H1 (cell line): ENCODE results near the gene PPM1G. TPM values are rescaled to one million over a fixed set of nuclear protein-coding genes. Genes with fewer than 3 reads are reported as not detected.

Source experiments
- CTCF ChIA-PET: fragments of 300-600 bp; sonication (Branson Sonifier 250); formaldehyde crosslinking; loops from one replicate; lab custom pipeline; 2021; ENCODE audit not compliant: partially characterized antibody; lab: Charles Lee
- POLR2A ChIA-PET: fragments of 300-600 bp; sonication (Branson Sonifier 250); formaldehyde crosslinking; loops from one replicate; lab custom pipeline; 2021; ENCODE audit warnings: inconsistent platforms; ENCODE audit not compliant: partially characterized antibody; lab: Charles Lee
- DNase-seq, 2 experiments: peaks; one replicate each; pipeline versions ENCODE4 v3.0.0 to v3.0.0-alpha.2; 2010 to 2022; ENCODE audit warnings: low spot score in 2 of 2, low read depth in 1 of 2, mixed read lengths in 1 of 2
- FAIRE-seq: peaks from 2 replicates; lab custom pipeline; 2011; peaks lifted over from hg19 to GRCh38; lab: Jason Lieb, UNC
- H2AFZ ChIP-seq: 2 replicates; pipeline ENCODE4 v1.8.1; 2012; ENCODE audit warnings: low read length, inconsistent platforms
- H2AK5ac ChIP-seq: 2 replicates; pipeline ENCODE4 v1.6.1; 2013; ENCODE audit warnings: low read depth, low read length
- H2BK120ac ChIP-seq: replicated peaks from 2 replicates; pipeline ENCODE3; 2013; ENCODE audit warnings: low read depth, low read length, inconsistent platforms
- H2BK12ac ChIP-seq: 2 replicates; pipeline ENCODE4 v1.6.1; 2013; ENCODE audit warnings: low read depth, low read length
- H2BK15ac ChIP-seq: 2 replicates; pipeline ENCODE4 v1.6.1; 2013; ENCODE audit warnings: low read length
- H2BK20ac ChIP-seq: 2 replicates; pipeline ENCODE4 v1.6.1; 2013; ENCODE audit warnings: low read length
- H2BK5ac ChIP-seq: 2 replicates; pipeline ENCODE4 v1.6.1; 2013; ENCODE audit warnings: low read depth, low read length
- H3K14ac ChIP-seq: 2 replicates; pipeline ENCODE4 v1.6.1; 2013; ENCODE audit warnings: inconsistent platforms; ENCODE audit not compliant: insufficient read length
- H3K18ac ChIP-seq: 2 replicates; pipeline ENCODE4 v1.6.1; 2013; ENCODE audit warnings: low read length; ENCODE audit errors: extremely low read depth
- H3K23ac ChIP-seq: 2 replicates; pipeline ENCODE4 v1.6.1; 2013; ENCODE audit warnings: inconsistent platforms; ENCODE audit not compliant: insufficient read length
- H3K23me2 ChIP-seq: 2 replicates; pipeline ENCODE4 v1.6.1; 2013; ENCODE audit warnings: low read depth, low read length
- H3K27ac ChIP-seq: 2 replicates; pipeline ENCODE4 v1.6.1; 2011; ENCODE audit warnings: low read depth, low read length, inconsistent platforms
- H3K27me3 ChIP-seq, 4 experiments: replicated peaks in 1 of 4; 1 replicate in 1 of 4; 2 replicates in 3 of 4; pipeline versions ENCODE4 v1.6.1 to v1.8.1; 2011 to 2013; ENCODE audit warnings: low read length in 3 of 4, mild to moderate bottlenecking in 3 of 4, inconsistent platforms in 2 of 4, mixed read lengths in 2 of 4, moderate library complexity in 1 of 4; ENCODE audit not compliant: control insufficient read depth in 3 of 4, insufficient read depth in 3 of 4; ENCODE audit errors: extremely low read depth in 1 of 4
- H3K36me3 ChIP-seq, 4 experiments: 2 replicates each; pipeline versions ENCODE4 v1.6.1 to v1.8.1; 2011 to 2013; ENCODE audit warnings: mild to moderate bottlenecking in 4 of 4, low read length in 3 of 4, moderate library complexity in 2 of 4, control low read depth in 1 of 4, inconsistent platforms in 1 of 4; ENCODE audit not compliant: insufficient read depth in 4 of 4, control insufficient read depth in 2 of 4
- H3K4ac ChIP-seq: replicated peaks from 2 replicates; pipeline ENCODE3; 2013; ENCODE audit warnings: low read length, low read depth, mixed read lengths, inconsistent platforms; ENCODE audit not compliant: insufficient read length
- H3K4me1 ChIP-seq, 4 experiments: replicated peaks in 1 of 4; 1 replicate in 1 of 4; 2 replicates in 3 of 4; pipeline versions ENCODE4 v1.6.1 to v1.8.1; 2011 to 2013; ENCODE audit warnings: low read length in 3 of 4, inconsistent platforms in 2 of 4, mixed read lengths in 1 of 4; ENCODE audit not compliant: insufficient read depth in 4 of 4, control insufficient read depth in 3 of 4
- H3K4me2 ChIP-seq, 2 experiments: 2 replicates each; pipeline versions ENCODE4 v1.6.1 to v1.8.1; 2011 to 2013; ENCODE audit warnings: low read depth in 2 of 2, low read length in 2 of 2, control low read depth in 1 of 2, inconsistent platforms in 1 of 2, mild to moderate bottlenecking in 1 of 2; ENCODE audit not compliant: insufficient read depth in 1 of 2
- H3K4me3 ChIP-seq, 4 experiments: fragments of 200-600, 300-600 bp in 1 of 4; sonication (generic), shearing (Covaris generic), sonication (Bioruptor Twin) in 1 of 4; 2 replicates each; pipeline versions ENCODE4 v1.5.1 to v1.8.1; 2011 to 2016; ENCODE audit warnings: low read length in 4 of 4, low read depth in 3 of 4, control low read depth in 2 of 4, inconsistent platforms in 2 of 4, mild to moderate bottlenecking in 2 of 4, mixed read lengths in 1 of 4, moderate library complexity in 1 of 4; ENCODE audit not compliant: insufficient read depth in 2 of 4; ENCODE audit errors: extremely low read depth in 1 of 4
- H3K56ac ChIP-seq: replicated peaks from 2 replicates; pipeline ENCODE3; 2013; ENCODE audit warnings: low read depth, mild to moderate bottlenecking, mixed read lengths, low read length, inconsistent platforms; ENCODE audit not compliant: insufficient read length
- H3K79me1 ChIP-seq: 2 replicates; pipeline ENCODE4 v1.6.1; 2013; ENCODE audit warnings: low read depth, low read length, control low read depth
- H3K79me2 ChIP-seq, 2 experiments: 2 replicates each; pipeline versions ENCODE4 v1.6.1 to v1.8.1; 2012 to 2013; ENCODE audit warnings: low read length in 2 of 2, mild to moderate bottlenecking in 2 of 2, inconsistent platforms in 1 of 2; ENCODE audit not compliant: insufficient read depth in 2 of 2, control insufficient read depth in 1 of 2
- H3K9ac ChIP-seq, 4 experiments: replicated peaks in 1 of 4; 1 replicate in 1 of 4; 2 replicates in 3 of 4; pipeline versions ENCODE4 v1.6.1 to v1.8.1; 2011 to 2013; ENCODE audit warnings: low read depth in 3 of 4, low read length in 3 of 4, control low read depth in 2 of 4, mild to moderate bottlenecking in 2 of 4, moderate library complexity in 2 of 4, inconsistent platforms in 1 of 4; ENCODE audit errors: extremely low read depth in 1 of 4
- H3K9me3 ChIP-seq, 2 experiments: 2 replicates each; pipeline versions ENCODE4 v1.6.1 to v1.8.1; 2012 to 2013; ENCODE audit warnings: mild to moderate bottlenecking in 2 of 2, moderate library complexity in 2 of 2, control low read depth in 1 of 2, inconsistent platforms in 1 of 2, low read depth in 1 of 2, low read length in 1 of 2, mixed read lengths in 1 of 2; ENCODE audit not compliant: insufficient read depth in 2 of 2
- H4K20me1 ChIP-seq, 2 experiments: replicated peaks in 1 of 2; 2 replicates each; pipeline versions ENCODE3 to v1.8.1; 2011 to 2013; ENCODE audit warnings: inconsistent platforms in 2 of 2, low read length in 2 of 2, mild to moderate bottlenecking in 1 of 2; ENCODE audit not compliant: insufficient read depth in 2 of 2, control insufficient read depth in 1 of 2
- H4K5ac ChIP-seq: 2 replicates; pipeline ENCODE4 v1.6.1; 2013; ENCODE audit warnings: low read length, low read depth, mixed read lengths, inconsistent platforms; ENCODE audit not compliant: insufficient read length
- H4K8ac ChIP-seq: 2 replicates; pipeline ENCODE4 v1.8.0; 2013; ENCODE audit warnings: mild to moderate bottlenecking, moderate library complexity, low read length, inconsistent platforms; ENCODE audit not compliant: insufficient read depth; ENCODE audit errors: extremely low read depth
- H4K91ac ChIP-seq: replicated peaks from 2 replicates; pipeline ENCODE3; 2013; ENCODE audit warnings: low read length, mixed read lengths, inconsistent platforms; ENCODE audit not compliant: insufficient read length
- CEBPB ChIP-seq: IDR thresholded peaks from 2 replicates; pipeline ENCODE4 v1.6.1; 2012; ENCODE audit warnings: low read depth, low read length
- HDAC6 ChIP-seq: IDR thresholded peaks from one replicate; pipeline ENCODE4 v1.7.1; 2012; ENCODE audit warnings: low read depth, mild to moderate bottlenecking, inconsistent platforms, low read length, moderate library complexity
- WGBS, 2 experiments: shearing (Covaris generic) in 1 of 2; methylation state at CpG; one replicate each; pipeline versions ENCODE4 v1.1.6 to v1.1.7; 2013 to 2015; ENCODE audit warnings: low lambda C conversion rate in 2 of 2, mixed read lengths in 2 of 2, inconsistent platforms in 1 of 2, low coverage in 1 of 2, missing lambda C conversion rate in 1 of 2; ENCODE audit not compliant: insufficient replicate concordance in 2 of 2, insufficient coverage in 1 of 2, insufficient read length in 1 of 2; ENCODE audit errors: extremely low coverage in 1 of 2, missing lambda C conversion rate in 1 of 2; 5-methylcytosine and 5-hydroxymethylcytosine counted together
- polyA plus RNA-seq, 7 experiments: library from polyadenylated mRNA; depleted of rRNA in 3 of 7; stranded (reverse) in 5 of 7; unstranded in 2 of 7; fragments of >200 nt in 5 of 7; fragments of 200-250 nt in 2 of 7; gene quantifications; 1 replicate in 5 of 7; 2 replicates in 1 of 7; 4 replicates in 1 of 7; pipeline versions ENCODE4 v1.2.1 to v1.2.3, GENCODE V29; 2011 to 2013; ENCODE audit warnings: missing spikeins in 2 of 7, mixed read lengths in 2 of 7
- total RNA-seq: library from RNA; stranded (reverse); fragmentation: NEBNext Ultra II Directional; extraction: Animal tissue kit (Norgen Biotek cat#: 25700); gene quantifications from 2 replicates; pipeline ENCODE4 v1.2.1, GENCODE V29; 2021

The PPM1G gene
- total and polyA plus RNA-seq, 2 of the 8 experiments (the other 6 are each of a cell fraction or from before 2014, with no cell fraction given), result 73.3 to 203 TPM

DNA sequence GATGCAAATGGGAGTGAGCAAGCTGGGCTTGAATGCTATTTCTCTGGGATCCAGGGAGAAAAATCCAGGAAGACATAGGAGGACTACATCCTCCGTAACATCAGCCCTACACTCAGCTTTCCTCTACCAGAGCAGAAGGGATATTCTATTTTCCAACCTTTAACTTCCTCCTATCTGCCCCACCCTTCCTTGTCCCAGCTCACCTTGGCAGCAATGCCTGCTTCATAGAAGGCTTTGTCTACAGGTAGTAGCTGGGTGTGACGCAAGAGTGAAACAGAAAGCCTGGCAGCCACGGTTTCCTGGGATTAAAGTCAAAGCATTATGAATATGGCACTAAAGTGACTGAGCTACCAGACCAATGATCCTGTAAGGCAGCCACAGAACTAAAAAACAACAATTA lies 36.7 kb upstream of the PPM1G start:
- Histone ChIP-seq H3K4me3 (no peak overlapping the region), H2BK20ac (no peak overlapping the region), H3K4ac (no peak overlapping the region), H3K23ac (no peak overlapping the region), H4K91ac (no peak overlapping the region), H2AK5ac (no peak overlapping the region), H4K5ac (no peak overlapping the region), H3K18ac (no peak overlapping the region), H4K8ac (no peak overlapping the region), H3K23me2 (peaks cover 8% of the 10 kb centered on the region), H3K36me3 (peaks cover 0 to 19% (median 4%) of the 10 kb centered on the region in 4 experiments; a peak in 6 of 8 replicates), H2BK120ac (no peak overlapping the region), H3K27me3 (no peaks in the 10 kb centered on the region), H2AFZ (no peak overlapping the region), H3K56ac (no peak overlapping the region), H3K9ac (no peak overlapping the region), H3K4me2 (no peak overlapping the region), H3K27ac (no peak overlapping the region), H3K14ac (no peak overlapping the region), H3K9me3 (no peaks in the 10 kb centered on the region), H2BK15ac (no peak overlapping the region), H3K79me1 (no peaks in the 10 kb centered on the region; the same call in 1 of the 2 replicates), H2BK5ac (no peak overlapping the region), H2BK12ac (no peak overlapping the region), H3K79me2 (no peaks in the 10 kb centered on the region), H4K20me1 (no peaks in the 10 kb centered on the region), H3K4me1 (peaks cover 0 to 14% (median 8%) of the 10 kb centered on the region in 4 experiments; a peak in 5 of 7 replicates)
- 88% methylated on average over 3 of the region's 3 CpGs; no CpG with 5 or more reads in 1 of the 2 experiments for WGBS, 2 experiments
- TF ChIP-seq HDAC6, result no peak
- TF ChIP-seq CEBPB, result peak; percentile 46
- no peak for FAIRE-seq
- DNase-seq, result no peak
- ChIA-PET POLR2A (interaction anchor here (1.2 to 1.9 kb wide), 5 partner anchors 9 to 89 kb away, joined by 3 to 10 read pairs (median 5); partner anchors contain the start of genes GTF3C2, NRBP1 and PPM1G), CTCF (no interaction called here)
